CD14-positive monocyte (primary cell): ENCODE results near the gene TNFAIP8L1. TPM values are rescaled to one million over a fixed set of nuclear protein-coding genes. Genes with fewer than 3 reads are reported as not detected.

ENCODE experiments used
- DNase-seq, 3 donors: peaks; one replicate each; pipeline ENCODE4 v3.0.0-alpha.2; 2011 to 2022
- H2AFZ ChIP-seq: 2 replicates; pipeline ENCODE4 v1.6.0; 2012; ENCODE audit warnings: mild to moderate bottlenecking, low read depth, low read length, inconsistent platforms; ENCODE audit not compliant: insufficient read depth, poor library complexity, severe bottlenecking
- H3K27ac ChIP-seq, 2 donors: 1 replicate in 1 of 2; 2 replicates in 1 of 2; pipeline ENCODE4 v1.5.1; 2012 to 2013; ENCODE audit warnings: low read length in 2 of 2, control low read depth in 1 of 2, inconsistent platforms in 1 of 2, low read depth in 1 of 2, mild to moderate bottlenecking in 1 of 2
- H3K27me3 ChIP-seq, 2 donors: one replicate each; pipeline versions ENCODE4 v1.6.0 to v1.6.1; 2011 to 2013; ENCODE audit warnings: low read length in 2 of 2; ENCODE audit not compliant: control insufficient read depth in 2 of 2, insufficient read depth in 2 of 2
- H3K36me3 ChIP-seq, 2 donors: replicated peaks in 1 of 2; 1 replicate in 1 of 2; 2 replicates in 1 of 2; pipeline versions ENCODE4 v1.5.1 to v1.6.1; 2012 to 2013; ENCODE audit warnings: low read length in 2 of 2, control low read depth in 1 of 2, inconsistent platforms in 1 of 2, mild to moderate bottlenecking in 1 of 2; ENCODE audit not compliant: insufficient read depth in 2 of 2, control insufficient read depth in 1 of 2
- H3K4me1 ChIP-seq, 2 donors: 1 replicate in 1 of 2; 2 replicates in 1 of 2; pipeline versions ENCODE4 v1.5.1 to v1.6.1; 2012 to 2013; ENCODE audit warnings: low read length in 2 of 2, control low read depth in 1 of 2, inconsistent platforms in 1 of 2, mild to moderate bottlenecking in 1 of 2, moderate library complexity in 1 of 2; ENCODE audit not compliant: insufficient read depth in 2 of 2, control insufficient read depth in 1 of 2
- H3K4me2 ChIP-seq: replicated peaks from 2 replicates; pipeline ENCODE3; 2012; ENCODE audit warnings: low read length, moderate library complexity, mild to moderate bottlenecking; ENCODE audit not compliant: poor library complexity, severe bottlenecking; ENCODE audit errors: extremely low read depth
- H3K4me3 ChIP-seq, 3 experiments: fragments of 200-600 bp in 1 of 3; sonication (generic) in 1 of 3; replicated peaks in 1 of 3; 1 replicate in 2 of 3; 2 replicates in 1 of 3; pipeline ENCODE4 v1.5.1; 2011 to 2013; ENCODE audit warnings: low read length in 3 of 3, mild to moderate bottlenecking in 3 of 3, control low read depth in 2 of 3, low read depth in 2 of 3, inconsistent platforms in 1 of 3, moderate library complexity in 1 of 3
- H3K79me2 ChIP-seq: 2 replicates; pipeline ENCODE4 v1.6.0; 2012; ENCODE audit warnings: mild to moderate bottlenecking, control low read depth, inconsistent platforms, low read length, moderate library complexity; ENCODE audit not compliant: insufficient read depth
- H3K9ac ChIP-seq: 2 replicates; pipeline ENCODE4 v1.6.0; 2017; ENCODE audit warnings: low read length, mild to moderate bottlenecking; ENCODE audit not compliant: insufficient read depth, poor library complexity, severe bottlenecking
- H3K9me3 ChIP-seq, 2 donors: replicated peaks in 1 of 2; 1 replicate in 1 of 2; 2 replicates in 1 of 2; pipeline versions ENCODE4 v1.5.1 to v1.6.1; 2012 to 2013; ENCODE audit warnings: low read length in 2 of 2, control low read depth in 1 of 2; ENCODE audit not compliant: control insufficient read depth in 1 of 2, insufficient read depth in 1 of 2
- H4K20me1 ChIP-seq: 2 replicates; pipeline ENCODE4 v1.6.0; 2012; ENCODE audit warnings: mild to moderate bottlenecking, low read length, control low read depth, moderate library complexity; ENCODE audit not compliant: insufficient read depth
- H3K27ac Mint-ChIP-seq, 7 donors: one replicate each; pipeline ENCODE4 v1.8.0; 2020; ENCODE audit warnings: mild to moderate bottlenecking in 7 of 7, mixed read lengths in 7 of 7, moderate library complexity in 6 of 7, inconsistent platforms in 2 of 7
- H3K27me3 Mint-ChIP-seq, 3 donors: one replicate each; pipeline ENCODE4 v1.8.0; 2021 to 2022; ENCODE audit warnings: low read depth in 3 of 3, mild to moderate bottlenecking in 3 of 3, mixed read lengths in 3 of 3, moderate library complexity in 3 of 3, inconsistent platforms in 1 of 3
- H3K36me3 Mint-ChIP-seq, 2 donors: one replicate each; pipeline ENCODE4 v1.8.0; 2020; ENCODE audit warnings: mixed read lengths in 2 of 2, inconsistent platforms in 1 of 2, mild to moderate bottlenecking in 1 of 2
- H3K4me1 Mint-ChIP-seq: one replicate; pipeline ENCODE4 v1.8.0; 2020; ENCODE audit warnings: mild to moderate bottlenecking, mixed read lengths
- H3K4me3 Mint-ChIP-seq, 2 donors: one replicate each; pipeline ENCODE4 v1.8.0; 2020; ENCODE audit warnings: mild to moderate bottlenecking in 2 of 2, mixed read lengths in 2 of 2, moderate library complexity in 1 of 2
- H3K9me3 Mint-ChIP-seq, 7 donors: one replicate each; pipeline ENCODE4 v1.8.0; 2020 to 2022; ENCODE audit warnings: mixed read lengths in 7 of 7, mild to moderate bottlenecking in 6 of 7, moderate library complexity in 6 of 7, inconsistent platforms in 2 of 7
- WGBS: methylation state at CpG from one replicate; pipeline ENCODE4 v1.1.5; 2013; ENCODE audit warnings: missing lambda C conversion rate; ENCODE audit not compliant: insufficient coverage; 5-methylcytosine and 5-hydroxymethylcytosine counted together
- intact Hi-C, 2 donors: fragments of 100-400 bp; cut with micrococcal nuclease; formaldehyde crosslinking; loops; one replicate each; pipeline versions ENCODE4 v1.15.0 to v1.15.1; 2023
- polyA plus RNA-seq, 3 donors: library from polyadenylated mRNA; depleted of rRNA in 1 of 3; unstranded in 2 of 3; stranded (reverse) in 1 of 3; fragments of 300-500 nt in 2 of 3; fragments of >200 nt in 1 of 3; fragmentation: Illumina TruSeq in 2 of 3; gene quantifications; 1 replicate in 2 of 3; 2 replicates in 1 of 3; pipeline ENCODE4 v1.2.3, GENCODE V29; 2012 to 2021
- TF ChIP-seq, protein P1 (sequence below): fragments of 200-600 bp; IDR thresholded peaks from one replicate; pipeline ENCODE4 v1.8.0; 2022; ENCODE audit warnings: antibody characterized with exemption, mild to moderate bottlenecking

The TNFAIP8L1 gene
- polyA plus RNA-seq, 3 donors, result 1.8 to 3.9 (median 3.7) TPM

DNA sequence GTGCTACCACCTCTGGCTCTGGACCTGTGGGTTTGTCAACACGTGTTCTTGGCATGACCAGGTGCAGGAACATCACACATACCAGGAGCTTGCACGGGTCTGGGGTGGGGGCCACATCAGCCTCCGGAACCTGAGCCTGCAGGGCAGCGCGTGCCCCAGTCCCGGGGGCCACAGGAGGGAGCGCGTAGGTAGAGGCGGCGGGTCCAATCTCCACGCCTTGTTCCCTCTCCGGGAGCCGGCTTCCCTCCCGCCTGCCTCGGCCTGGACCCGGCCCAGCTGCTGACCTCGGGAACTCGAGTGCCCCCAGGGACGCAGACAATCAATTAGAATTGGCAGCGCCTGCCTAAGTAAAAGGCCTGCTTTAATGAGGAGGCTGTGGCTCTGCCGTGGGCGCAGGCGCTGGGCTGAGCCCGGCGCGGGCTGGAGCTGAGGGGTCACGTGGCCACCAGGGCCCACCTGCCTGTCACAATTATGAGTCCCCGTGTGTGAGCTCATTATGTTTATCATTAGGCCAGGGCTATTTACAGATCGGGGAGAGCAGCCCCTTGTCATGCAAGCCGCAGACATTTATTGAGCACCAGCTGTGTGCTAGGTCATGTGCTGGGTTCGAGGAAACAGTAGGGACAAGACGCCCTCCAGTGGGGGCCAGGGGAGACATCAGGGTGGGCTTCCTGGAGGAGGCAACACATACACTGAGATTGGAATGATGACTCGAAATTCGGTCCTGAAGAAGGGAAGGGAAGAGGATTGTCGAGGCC is 32.2 kb upstream of the TNFAIP8L1 start:
- no peaks in the 10 kb centered on the region for H4K20me1 ChIP-seq
- no peak overlapping the region for H3K27ac ChIP-seq
- no peak overlapping the region for H3K9ac ChIP-seq
- 12% methylated on average over 32 of the region's 35 CpGs for WGBS
- no peaks in the 10 kb centered on the region for H3K9me3 ChIP-seq
- TF ChIP-seq, protein P1, sequence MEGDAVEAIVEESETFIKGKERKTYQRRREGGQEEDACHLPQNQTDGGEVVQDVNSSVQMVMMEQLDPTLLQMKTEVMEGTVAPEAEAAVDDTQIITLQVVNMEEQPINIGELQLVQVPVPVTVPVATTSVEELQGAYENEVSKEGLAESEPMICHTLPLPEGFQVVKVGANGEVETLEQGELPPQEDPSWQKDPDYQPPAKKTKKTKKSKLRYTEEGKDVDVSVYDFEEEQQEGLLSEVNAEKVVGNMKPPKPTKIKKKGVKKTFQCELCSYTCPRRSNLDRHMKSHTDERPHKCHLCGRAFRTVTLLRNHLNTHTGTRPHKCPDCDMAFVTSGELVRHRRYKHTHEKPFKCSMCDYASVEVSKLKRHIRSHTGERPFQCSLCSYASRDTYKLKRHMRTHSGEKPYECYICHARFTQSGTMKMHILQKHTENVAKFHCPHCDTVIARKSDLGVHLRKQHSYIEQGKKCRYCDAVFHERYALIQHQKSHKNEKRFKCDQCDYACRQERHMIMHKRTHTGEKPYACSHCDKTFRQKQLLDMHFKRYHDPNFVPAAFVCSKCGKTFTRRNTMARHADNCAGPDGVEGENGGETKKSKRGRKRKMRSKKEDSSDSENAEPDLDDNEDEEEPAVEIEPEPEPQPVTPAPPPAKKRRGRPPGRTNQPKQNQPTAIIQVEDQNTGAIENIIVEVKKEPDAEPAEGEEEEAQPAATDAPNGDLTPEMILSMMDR, result no peak
- Mint-ChIP-seq H3K27me3 (peaks cover 13 to 22% (median 18%) of the 10 kb centered on the region in 3 donors), H3K4me1 (peaks cover 36% of the 10 kb centered on the region), H3K36me3 (peaks cover 0 to 2% of the 10 kb centered on the region in 2 donors), H3K27ac (no peak overlapping the region), H3K4me3 (peak overlapping the region in 1 of 2 donors; percentile 53), H3K9me3 (peaks cover 0 to 2% (median 0%) of the 10 kb centered on the region in 7 donors)
- intact Hi-C loops, result no loop called here
- H3K4me3 ChIP-seq, result no peak overlapping the region
- peak overlapping the region; percentile 50 for H2AFZ ChIP-seq
- no peak for DNase-seq
- H3K4me2 ChIP-seq, result peak overlapping the region; percentile 26
- H3K4me1 ChIP-seq, result peaks cover 36% of the 10 kb centered on the region in 2 donors
- H3K36me3 ChIP-seq, result no peaks in the 10 kb centered on the region
- peaks cover 0 to 6% of the 10 kb centered on the region in 2 donors for H3K27me3 ChIP-seq
- H3K79me2 ChIP-seq, result no peaks in the 10 kb centered on the region

DNA sequence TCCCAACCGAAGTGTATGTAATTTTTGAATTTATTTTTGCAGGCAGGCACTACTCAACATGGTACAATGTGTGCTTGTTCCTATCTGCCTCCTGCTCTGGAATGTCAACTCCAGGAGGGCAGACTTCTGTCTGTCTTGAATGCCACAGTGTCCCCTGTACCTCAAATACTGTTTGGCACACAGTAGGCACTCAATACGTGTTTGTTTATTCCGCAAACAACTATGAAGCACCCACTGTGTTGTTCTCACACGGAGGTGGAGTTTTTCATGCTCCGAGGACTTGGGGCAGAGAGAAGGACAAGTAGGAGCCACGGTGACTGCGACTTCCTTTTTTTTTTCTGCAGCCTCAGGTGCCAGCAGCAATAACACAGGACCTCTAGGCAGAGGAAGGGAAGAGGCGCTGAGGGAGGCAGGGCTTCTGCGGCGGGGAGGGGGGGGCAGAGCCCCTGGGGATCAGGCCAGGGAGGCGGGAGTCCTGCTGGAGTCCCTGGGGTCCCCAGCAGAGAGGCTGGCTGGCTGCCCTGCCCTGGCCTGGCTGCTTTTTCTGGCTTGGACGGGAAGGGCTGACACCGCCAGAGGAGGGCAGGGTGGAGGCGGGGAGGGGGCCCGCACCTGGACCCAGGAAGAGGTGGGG is 29.3 kb upstream of the TNFAIP8L1 start:
- Histone ChIP-seq H4K20me1 (no peaks in the 10 kb centered on the region), H3K4me3 (peak overlapping the region in 2 of 3 experiments; percentile 31 to 45), H3K79me2 (no peaks in the 10 kb centered on the region), H3K9me3 (no peaks in the 10 kb centered on the region), H3K36me3 (no peaks in the 10 kb centered on the region), H3K4me2 (peak overlapping the region; percentile 60), H3K4me1 (peaks cover 43 to 44% of the 10 kb centered on the region in 2 donors), H2AFZ (peak overlapping the region; percentile 76), H3K9ac (no peak overlapping the region), H3K27me3 (peaks cover 0 to 3% of the 10 kb centered on the region in 2 donors), H3K27ac (peak overlapping the region in 1 of 2 donors; percentile 78)
- Mint-ChIP-seq H3K27ac (peak overlapping the region; percentile 61 to 88 (median 79)), H3K27me3 (peaks cover 11 to 22% (median 19%) of the 10 kb centered on the region in 3 donors), H3K4me3 (peak overlapping the region; percentile 71 to 74), H3K4me1 (peaks cover 43% of the 10 kb centered on the region), H3K9me3 (peaks cover 0 to 6% (median 0%) of the 10 kb centered on the region in 7 donors), H3K36me3 (peaks cover 0 to 2% of the 10 kb centered on the region in 2 donors)
- peak; percentile 51 to 77 (median 71) for DNase-seq
- WGBS, result 11% methylated on average over 12 of the region's 15 CpGs
- intact Hi-C loops, result no loop called here
- TF ChIP-seq, protein P1, result no peak
